K562 (cell line): Measurements from ENCODE around the gene DCAF11. TPM values are rescaled to one million over a fixed set of nuclear protein-coding genes. Genes with fewer than 3 reads are reported as not detected.

Experiments
- BRD4 ChIP-seq: fragments of 200-600 bp; sonication (generic); IDR thresholded peaks from 2 replicates; pipeline ENCODE4 v1.6.1; 2017; ENCODE audit warnings: inconsistent platforms
- BRD9 ChIP-seq: fragments of 450-650 bp; IDR thresholded peaks from 2 replicates; pipeline ENCODE4 v1.6.1; 2018; ENCODE audit warnings: low read depth; ENCODE audit not compliant: partially characterized antibody
- CCNT2 ChIP-seq: IDR thresholded peaks from 2 replicates; pipeline ENCODE4 v1.6.1; 2011; ENCODE audit warnings: borderline replicate concordance, low read depth, mild to moderate bottlenecking, moderate library complexity, mixed read lengths, low read length; ENCODE audit not compliant: insufficient read length; ENCODE audit errors: extremely low read depth
- ESRRA ChIP-seq: fragments of 450-650 bp; IDR thresholded peaks from 2 replicates; pipeline ENCODE4 v1.6.1; 2014; ENCODE audit warnings: low read depth, mild to moderate bottlenecking, moderate library complexity, borderline replicate concordance
- EZH2 ChIP-seq: IDR thresholded peaks from 2 replicates; pipeline ENCODE4 v1.6.1; 2012; ENCODE audit warnings: low read depth, mild to moderate bottlenecking, inconsistent platforms, low read length, borderline replicate concordance
- FOSL1 ChIP-seq: fragments of 200-800 bp; sonication (Bioruptor generic); conservative IDR thresholded peaks from 2 replicates; pipeline ENCODE4 v1.6.1; 2016; ENCODE audit warnings: missing genetic modification characterization, missing compliant biosample characterization
- FOXJ2 ChIP-seq: fragments of 200-800 bp; sonication (Bioruptor generic); IDR thresholded peaks from 2 replicates; pipeline ENCODE4 v1.6.1; 2016; ENCODE audit warnings: missing genetic modification characterization, missing compliant biosample characterization
- FOXK2 ChIP-seq, 2 experiments: fragments of 450-650 bp; IDR thresholded peaks in 1 of 2; conservative IDR thresholded peaks in 1 of 2; 2 replicates each; pipeline ENCODE4 v1.6.1; 2016; ENCODE audit warnings: low read depth in 2 of 2, mild to moderate bottlenecking in 1 of 2
- MGA ChIP-seq: fragments of 450-650 bp; IDR thresholded peaks from 2 replicates; pipeline ENCODE4 v1.6.1; 2016; ENCODE audit warnings: mild to moderate bottlenecking, moderate library complexity
- NFRKB ChIP-seq: fragments of 450-650 bp; IDR thresholded peaks from 2 replicates; pipeline ENCODE4 v1.6.1; 2016; ENCODE audit warnings: low read depth
- PCBP1 ChIP-seq: fragments of 200-400 bp; formaldehyde crosslinking; IDR thresholded peaks from 2 replicates; pipeline ENCODE4 v1.6.1; 2018; ENCODE audit warnings: mild to moderate bottlenecking, low read depth, low read length; ENCODE audit not compliant: poor library complexity, severe bottlenecking
- XRCC5 ChIP-seq: fragments of 200-400 bp; formaldehyde crosslinking; IDR thresholded peaks from 2 replicates; pipeline ENCODE4 v1.6.1; 2017; ENCODE audit warnings: low read depth, mild to moderate bottlenecking, low read length
- ZNF655 ChIP-seq: fragments of 250-450 bp; sonication (Bioruptor Pico); IDR thresholded peaks from 2 replicates; pipeline ENCODE4 v1.5.0; 2021
- ZNF766 ChIP-seq: fragments of 200-800 bp; sonication (Bioruptor generic); conservative IDR thresholded peaks from 2 replicates; pipeline ENCODE4 v1.6.1; 2016; ENCODE audit warnings: missing genetic modification characterization, missing compliant biosample characterization
- ZNF780A ChIP-seq: fragments of 250-450 bp; sonication (Bioruptor Pico); IDR thresholded peaks from 2 replicates; pipeline ENCODE4 v1.5.0; 2021; ENCODE audit warnings: mild to moderate bottlenecking
- polyA plus RNA-seq, 8 experiments: library from polyadenylated mRNA; depleted of rRNA in 4 of 8; stranded (reverse) in 5 of 8; unstranded in 3 of 8; fragments of >200 nt; fragmentation: Nextera tagmentation in 2 of 8; fragmentation: Illumina TruSeq in 1 of 8; extraction: Ambion mirVana in 2 of 8; extraction: Trizol in 1 of 8; gene quantifications; 2 replicates each; pipeline versions ENCODE4 v1.2.1 to v1.2.3, GENCODE V29; 2011 to 2014; ENCODE audit warnings: inconsistent platforms in 1 of 8, missing spikeins in 1 of 8
- total RNA-seq, 7 experiments: library from RNA; depleted of rRNA in 6 of 7; stranded (reverse); fragments of >200 nt in 6 of 7; fragmentation: Illumina TruSeq in 2 of 7; extraction: Trizol in 2 of 7; gene quantifications; 2 replicates each; pipeline versions ENCODE4 v1.2.1 to v1.2.3, GENCODE V29; 2011 to 2021; ENCODE audit warnings: low replicate concordance in 1 of 7

Gene DCAF11
- total and polyA plus RNA-seq, 9 of the 15 experiments (the other 6 are each of a cell fraction or from before 2014, with no cell fraction given) = 8.5 to 46.2 (median 36.4) TPM

- TF ChIP-seq MGA (peak; percentile 48; the same call in 1 of the 2 replicates), FOXJ2 (tag) (no peak), EZH2 (no peak), ZNF780A (no peak), FOXK2 (conservative IDR thresholded peaks at IDR 0.05 in 1 of 2, IDR thresholded peaks at IDR 0.05 in 1 of 2; ENCODE audit: low read depth in 2 of 2) (peak; percentile 43 to 50; a peak in 2 of 4 replicates), BRD9 (peak; percentile 59), XRCC5 (0 out of 2 replicates have a peak, but pooled peaks have one; percentile 12), ZNF655 (CRISPR knock-in tag) (no peak), CCNT2 (peak; percentile 48), ESRRA (peak; percentile 70), FOSL1 (tag) (peak; percentile 52), BRD4 (peak; percentile 56; the same call in 1 of the 2 replicates), NFRKB (0 out of 2 replicates have a peak, but pooled peaks have one; percentile 57), ZNF766 (CRISPR knock-in tag) (peak; percentile 46; the same call in 1 of the 2 replicates), PCBP1 (no peak)
Observed at GRCh38 chr14:24113801-24114531, 611 bp upstream of the DCAF11 start (continued).
